HepG2 (cell line): ENCODE measurements around the gene SCP2D1. TPM values are rescaled to one million over a fixed set of nuclear protein-coding genes. Genes with fewer than 3 reads are reported as not detected.

ENCODE experiments used
- ATAC-seq: fragments of 200-7000 bp; cut with Tn5 transposase; 3 replicates; pipeline ENCODE4 v1.9.1; 2020; ENCODE audit warnings: mild to moderate bottlenecking, moderate library complexity
- BruUV-seq: library from RNA; stranded (reverse); fragments of 400-500 nt; replicated peaks from 2 replicates; lab custom pipeline; 2021; lab: Mats Ljungman, UMichigan
- CTCF ChIA-PET: fragments of 300-600 bp; formaldehyde crosslinking; extraction: SDS; loops from one replicate; lab custom pipeline; 2021; ENCODE audit warnings: low total read pairs, inconsistent platforms, low intra/inter-chr PET ratio; lab: Yijun Ruan, JAX
- POLR2A ChIA-PET: fragments of 350-600 bp; sonication (Branson Sonifier 250); formaldehyde crosslinking; loops from one replicate; lab custom pipeline; 2020; ENCODE audit warnings: antibody characterized with exemption, inconsistent platforms; lab: Yijun Ruan, JAX
- DNase-seq: peaks from one replicate; pipeline ENCODE4 v3.0.0-alpha.2; 2015; ENCODE audit warnings: low spot score
- FAIRE-seq: peaks from 3 replicates; lab custom pipeline; 2011; peaks lifted over from hg19 to GRCh38; lab: Jason Lieb, UNC
- H2AFZ ChIP-seq: one replicate; pipeline ENCODE4 v1.6.1; 2011; ENCODE audit warnings: low read length, inconsistent platforms
- H3K27ac ChIP-seq: fragments of 300-600 bp; 3 replicates; pipeline ENCODE4 v1.8.0; 2011; ENCODE audit warnings: mixed run types, mild to moderate bottlenecking, mixed read lengths, low read length, inconsistent platforms; ENCODE audit not compliant: insufficient read depth; ENCODE audit errors: extremely low read length
- H3K27me3 ChIP-seq, 2 experiments: fragments of 200-600 bp in 1 of 2; 2 replicates in 1 of 2; 3 replicates in 1 of 2; pipeline versions ENCODE4 v1.6.0 to v1.8.0; 2011; ENCODE audit warnings: low read length in 2 of 2, mild to moderate bottlenecking in 2 of 2, moderate library complexity in 2 of 2, inconsistent platforms in 1 of 2; ENCODE audit not compliant: insufficient read depth in 2 of 2, control insufficient read depth in 1 of 2
- H3K36me3 ChIP-seq, 2 experiments: fragments of 200-600 bp in 1 of 2; replicated peaks in 1 of 2; 2 replicates in 1 of 2; 3 replicates in 1 of 2; pipeline versions ENCODE4 v1.5.1 to v1.8.0; 2011; ENCODE audit warnings: low read length in 2 of 2, inconsistent platforms in 1 of 2; ENCODE audit not compliant: insufficient read depth in 2 of 2, control insufficient read depth in 1 of 2
- H3K4me1 ChIP-seq: 2 replicates; pipeline ENCODE4 v1.5.1; 2012; ENCODE audit warnings: low read length, inconsistent platforms; ENCODE audit not compliant: insufficient read depth
- H3K4me2 ChIP-seq: 2 replicates; pipeline ENCODE4 v1.6.0; 2011; ENCODE audit warnings: low read depth, low read length, inconsistent platforms
- H3K4me3 ChIP-seq, 3 experiments: fragments of 200-600 bp in 1 of 3; sonication (generic), shearing (Covaris generic) in 1 of 3; replicated peaks in 1 of 3; 2 replicates each; pipeline ENCODE4 v1.5.1; 2011 to 2016; ENCODE audit warnings: low read length in 3 of 3, inconsistent platforms in 2 of 3, low read depth in 2 of 3, mild to moderate bottlenecking in 2 of 3, control low read depth in 1 of 3, mixed read lengths in 1 of 3; ENCODE audit not compliant: insufficient read depth in 1 of 3
- H3K79me2 ChIP-seq: one replicate; pipeline ENCODE4 v1.6.1; 2011; ENCODE audit warnings: low read length, inconsistent platforms; ENCODE audit not compliant: insufficient read depth
- H3K9ac ChIP-seq: 2 replicates; pipeline ENCODE4 v1.6.0; 2011; ENCODE audit warnings: mild to moderate bottlenecking, low read depth, low read length, inconsistent platforms; ENCODE audit not compliant: insufficient read depth
- H3K9me3 ChIP-seq: 2 replicates; pipeline ENCODE4 v1.5.1; 2012; ENCODE audit warnings: mild to moderate bottlenecking, low read length
- H4K20me1 ChIP-seq: 2 replicates; pipeline ENCODE4 v1.6.0; 2011; ENCODE audit warnings: inconsistent platforms, mild to moderate bottlenecking, low read length, moderate library complexity; ENCODE audit not compliant: insufficient read depth
- AGO1 ChIP-seq: fragments of 200-400 bp; formaldehyde crosslinking; IDR thresholded peaks from 2 replicates; pipeline ENCODE4 v1.6.1; 2017; ENCODE audit warnings: mild to moderate bottlenecking, low read depth, low read length, moderate library complexity; ENCODE audit not compliant: poor library complexity, severe bottlenecking
- ARHGAP35 ChIP-seq: sonication (generic); formaldehyde crosslinking; IDR thresholded peaks from 2 replicates; pipeline ENCODE4 v1.9.0; 2022; ENCODE audit warnings: mild to moderate bottlenecking, inconsistent platforms, moderate library complexity, missing genetic modification reagents, borderline replicate concordance
- ATF1 ChIP-seq: IDR thresholded peaks from 2 replicates; pipeline ENCODE4 v1.6.1; 2016; ENCODE audit warnings: mild to moderate bottlenecking, control low read depth
- CAMTA2 ChIP-seq: sonication (generic); formaldehyde crosslinking; IDR thresholded peaks from 2 replicates; pipeline ENCODE4 v1.4.0; 2020; ENCODE audit warnings: mild to moderate bottlenecking, missing genetic modification reagents, borderline replicate concordance
- NFE2L1 ChIP-seq: sonication (generic); formaldehyde crosslinking; IDR thresholded peaks from 2 replicates; pipeline ENCODE4 v1.4.0; 2020; ENCODE audit warnings: missing genetic modification reagents, mild to moderate bottlenecking, borderline replicate concordance
- NONO ChIP-seq, 2 experiments: fragments of 450-650 bp in 1 of 2; sonication (generic) in 1 of 2; formaldehyde crosslinking in 1 of 2; IDR thresholded peaks in 1 of 2; conservative IDR thresholded peaks in 1 of 2; 2 replicates each; pipeline versions ENCODE4 v1.6.1 to v1.8.0; 2017 to 2022; ENCODE audit warnings: mild to moderate bottlenecking in 1 of 2, missing genetic modification reagents in 1 of 2, moderate library complexity in 1 of 2
- SMC3 ChIP-seq: IDR thresholded peaks from 2 replicates; pipeline ENCODE4 v1.6.1; 2011; ENCODE audit warnings: low read length, improper control_type of control experiment
- SP4 ChIP-seq: sonication (generic); formaldehyde crosslinking; IDR thresholded peaks from 2 replicates; pipeline ENCODE4 v1.8.1; 2023; ENCODE audit warnings: mild to moderate bottlenecking, missing genetic modification reagents
- THYN1 ChIP-seq: sonication (generic); formaldehyde crosslinking; IDR thresholded peaks from 2 replicates; pipeline ENCODE4 v1.8.1; 2023; ENCODE audit warnings: low read depth, mild to moderate bottlenecking, moderate library complexity, missing genetic modification reagents, borderline replicate concordance
- ZBTB3 ChIP-seq: sonication (generic); formaldehyde crosslinking; IDR thresholded peaks from 2 replicates; pipeline ENCODE4 v1.4.0; 2020; ENCODE audit warnings: low read depth, mild to moderate bottlenecking, moderate library complexity, missing genetic modification reagents, borderline replicate concordance
- ZNF546 ChIP-seq: sonication (generic); formaldehyde crosslinking; conservative IDR thresholded peaks from 2 replicates; pipeline ENCODE4 v1.8.1; 2023; ENCODE audit warnings: mild to moderate bottlenecking, missing genetic modification reagents
- WGBS: methylation state at CpG from one replicate; pipeline ENCODE4 v1.1.6; 2017; ENCODE audit warnings: low lambda C conversion rate; 5-methylcytosine and 5-hydroxymethylcytosine counted together
- in situ Hi-C: cut with HindIII; loops from 2 replicates; pipeline ENCODE4 v1.10.0; 2017; ENCODE audit warnings: low pct_unique_long_range_greater_than_20kb; ENCODE audit not compliant: extremely low pct_ligation_motif_present
- intact Hi-C: fragments of 100-400 bp; cut with micrococcal nuclease; formaldehyde crosslinking; loops from one replicate; pipeline ENCODE4 v1.10.0; 2022; ENCODE audit not compliant: unreplicated experiment
- polyA plus RNA-seq, 8 experiments: library from polyadenylated mRNA; depleted of rRNA in 3 of 8; stranded (reverse) in 7 of 8; unstranded in 1 of 8; fragments of >200 nt; fragmentation: Illumina TruSeq in 4 of 8; extraction: Trizol in 4 of 8; gene quantifications; 2 replicates each; pipeline versions ENCODE4 v1.2.1 to v1.2.3, GENCODE V29; 2011 to 2016; ENCODE audit warnings: low read depth in 4 of 8, missing spikeins in 1 of 8, mixed read lengths in 1 of 8; ENCODE audit not compliant: insufficient read depth in 1 of 8
- total RNA-seq, 5 experiments: library from RNA; depleted of rRNA; stranded (reverse); fragments of >200 nt; fragmentation: Illumina TruSeq; extraction: Trizol; gene quantifications; 2 replicates each; pipeline ENCODE4 v1.2.3, GENCODE V29; 2016; ENCODE audit warnings: low read depth in 1 of 5
- TF ChIP-seq, protein P1 (sequence below): sonication (generic); formaldehyde crosslinking; IDR thresholded peaks from 2 replicates; pipeline ENCODE4 v1.5.0; 2020; ENCODE audit warnings: missing genetic modification reagents
- TF ChIP-seq, protein P2 (sequence below): sonication (generic); formaldehyde crosslinking; IDR thresholded peaks from 2 replicates; pipeline ENCODE4 v1.8.0; 2022; ENCODE audit warnings: missing genetic modification reagents, mild to moderate bottlenecking, borderline replicate concordance
- TF ChIP-seq, protein P3 (sequence below): sonication (generic); formaldehyde crosslinking; IDR thresholded peaks from 2 replicates; pipeline ENCODE4 v1.8.0; 2022; ENCODE audit warnings: missing genetic modification reagents, mild to moderate bottlenecking, inconsistent platforms, borderline replicate concordance
- TF ChIP-seq, protein P4 (sequence below): sonication (generic); formaldehyde crosslinking; IDR thresholded peaks from 2 replicates; pipeline ENCODE4 v1.8.0; 2022; ENCODE audit warnings: missing genetic modification reagents, low read depth, mild to moderate bottlenecking, borderline replicate concordance
- TF ChIP-seq, protein P5 (sequence below): sonication (generic); formaldehyde crosslinking; conservative IDR thresholded peaks from 2 replicates; pipeline ENCODE4 v1.4.0; 2020; ENCODE audit warnings: missing genetic modification reagents

Gene SCP2D1
- total and polyA plus RNA-seq, 2 of the 13 experiments (the other 11 are each of a cell fraction or from before 2014, with no cell fraction given), result not detected

DNA sequence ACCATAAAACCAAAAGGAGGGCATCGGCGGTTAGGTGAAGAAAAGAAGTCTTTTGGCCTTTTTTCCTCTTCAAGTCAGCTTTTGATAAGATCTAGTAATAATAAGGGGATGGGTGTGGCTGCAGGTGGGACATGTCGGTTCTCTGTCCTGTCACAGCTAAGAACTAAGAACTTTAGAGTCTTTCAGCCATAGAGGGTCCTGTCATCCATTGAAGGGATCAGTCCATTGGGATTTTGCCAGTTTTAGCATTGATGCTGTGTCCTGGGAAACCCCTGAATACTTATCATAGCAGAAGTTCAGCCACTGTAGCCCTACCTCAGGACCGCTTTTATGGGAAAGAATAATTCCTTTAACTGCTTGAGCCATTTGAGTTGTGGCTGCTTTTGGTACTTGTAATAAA is 18.2 kb upstream of the SCP2D1 start:
- Histone ChIP-seq H3K4me2 (no peak overlapping the region; the same call in 1 of the 2 replicates), H3K4me1 (peaks cover 16% of the 10 kb centered on the region), H3K27me3 (no peaks in the 10 kb centered on the region; a peak in 1 of 5 replicates), H3K27ac (no peak overlapping the region), H2AFZ (no peak overlapping the region), H3K79me2 (no peaks in the 10 kb centered on the region), H3K36me3 (no peaks in the 10 kb centered on the region), H4K20me1 (no peaks in the 10 kb centered on the region), H3K9me3 (peaks cover 7% of the 10 kb centered on the region; the same call in 1 of the 2 replicates), H3K4me3 (no peak overlapping the region), H3K9ac (no peak overlapping the region)
- BruUV-seq, result no TSS peak
- CTCF ChIA-PET, result no interaction called here
- FAIRE-seq, result no peak
- POLR2A ChIA-PET, result no interaction called here
- in situ Hi-C loops (no loop called here), intact Hi-C loops (no loop called here)
- WGBS, result 94% methylated on average over 4 of the region's 4 CpGs
- TF ChIP-seq SMC3 (no peak), THYN1 (CRISPR knock-in tag) (no peak), ZNF546 (no peak), ATF1 (CRISPR knock-in tag) (no peak), AGO1 (no peak), NONO (IDR thresholded peaks at IDR 0.05) (no peak), NONO (CRISPR knock-in tag; conservative IDR thresholded peaks at IDR 0.05) (no peak), CAMTA2 (CRISPR knock-in tag) (no peak), SP4 (CRISPR knock-in tag) (no peak), ZBTB3 (CRISPR knock-in tag) (no peak), NFE2L1 (CRISPR knock-in tag) (no peak), ARHGAP35 (CRISPR knock-in tag) (no peak)
- TF ChIP-seq, protein P1, sequence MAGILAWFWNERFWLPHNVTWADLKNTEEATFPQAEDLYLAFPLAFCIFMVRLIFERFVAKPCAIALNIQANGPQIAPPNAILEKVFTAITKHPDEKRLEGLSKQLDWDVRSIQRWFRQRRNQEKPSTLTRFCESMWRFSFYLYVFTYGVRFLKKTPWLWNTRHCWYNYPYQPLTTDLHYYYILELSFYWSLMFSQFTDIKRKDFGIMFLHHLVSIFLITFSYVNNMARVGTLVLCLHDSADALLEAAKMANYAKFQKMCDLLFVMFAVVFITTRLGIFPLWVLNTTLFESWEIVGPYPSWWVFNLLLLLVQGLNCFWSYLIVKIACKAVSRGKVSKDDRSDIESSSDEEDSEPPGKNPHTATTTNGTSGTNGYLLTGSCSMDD (CRISPR knock-in tag), result no peak
- TF ChIP-seq, protein P2, sequence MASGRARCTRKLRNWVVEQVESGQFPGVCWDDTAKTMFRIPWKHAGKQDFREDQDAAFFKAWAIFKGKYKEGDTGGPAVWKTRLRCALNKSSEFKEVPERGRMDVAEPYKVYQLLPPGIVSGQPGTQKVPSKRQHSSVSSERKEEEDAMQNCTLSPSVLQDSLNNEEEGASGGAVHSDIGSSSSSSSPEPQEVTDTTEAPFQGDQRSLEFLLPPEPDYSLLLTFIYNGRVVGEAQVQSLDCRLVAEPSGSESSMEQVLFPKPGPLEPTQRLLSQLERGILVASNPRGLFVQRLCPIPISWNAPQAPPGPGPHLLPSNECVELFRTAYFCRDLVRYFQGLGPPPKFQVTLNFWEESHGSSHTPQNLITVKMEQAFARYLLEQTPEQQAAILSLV (CRISPR knock-in tag), result no peak
- TF ChIP-seq, protein P3, sequence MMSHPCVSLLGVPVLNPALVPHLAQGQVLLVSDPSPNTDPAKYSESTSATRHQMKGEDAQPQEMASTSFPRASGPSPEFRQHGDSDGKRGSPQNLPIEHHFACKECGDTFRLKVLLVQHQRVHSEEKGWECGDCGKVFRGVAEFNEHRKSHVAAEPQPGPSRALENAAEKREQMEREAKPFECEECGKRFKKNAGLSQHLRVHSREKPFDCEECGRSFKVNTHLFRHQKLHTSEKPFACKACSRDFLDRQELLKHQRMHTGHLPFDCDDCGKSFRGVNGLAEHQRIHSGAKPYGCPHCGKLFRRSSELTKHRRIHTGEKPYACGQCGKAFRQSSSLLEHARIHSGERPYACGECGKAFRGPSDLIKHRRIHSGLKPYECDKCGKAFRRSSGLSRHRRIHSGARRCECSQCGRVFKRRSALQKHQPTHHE (CRISPR knock-in tag), result no peak
- TF ChIP-seq, protein P4, sequence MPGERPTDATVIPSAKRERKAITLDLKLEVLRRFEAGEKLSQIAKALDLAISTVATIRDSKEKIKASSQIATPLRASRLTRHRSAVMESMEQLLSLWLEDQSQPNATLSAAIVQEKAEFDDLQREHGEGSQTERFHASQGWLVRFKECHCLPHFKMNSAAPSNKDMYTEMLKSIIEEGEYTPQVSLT, result no peak
- TF ChIP-seq, protein P5, sequence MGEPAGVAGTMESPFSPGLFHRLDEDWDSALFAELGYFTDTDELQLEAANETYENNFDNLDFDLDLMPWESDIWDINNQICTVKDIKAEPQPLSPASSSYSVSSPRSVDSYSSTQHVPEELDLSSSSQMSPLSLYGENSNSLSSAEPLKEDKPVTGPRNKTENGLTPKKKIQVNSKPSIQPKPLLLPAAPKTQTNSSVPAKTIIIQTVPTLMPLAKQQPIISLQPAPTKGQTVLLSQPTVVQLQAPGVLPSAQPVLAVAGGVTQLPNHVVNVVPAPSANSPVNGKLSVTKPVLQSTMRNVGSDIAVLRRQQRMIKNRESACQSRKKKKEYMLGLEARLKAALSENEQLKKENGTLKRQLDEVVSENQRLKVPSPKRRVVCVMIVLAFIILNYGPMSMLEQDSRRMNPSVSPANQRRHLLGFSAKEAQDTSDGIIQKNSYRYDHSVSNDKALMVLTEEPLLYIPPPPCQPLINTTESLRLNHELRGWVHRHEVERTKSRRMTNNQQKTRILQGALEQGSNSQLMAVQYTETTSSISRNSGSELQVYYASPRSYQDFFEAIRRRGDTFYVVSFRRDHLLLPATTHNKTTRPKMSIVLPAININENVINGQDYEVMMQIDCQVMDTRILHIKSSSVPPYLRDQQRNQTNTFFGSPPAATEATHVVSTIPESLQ (CRISPR knock-in tag), result no peak
- ATAC-seq, result no peak
- no peak for DNase-seq
